Stomach smooth muscle (tissue), 2 donors: Measurements from ENCODE around the gene DAND5.

Experiments used
- H3K27ac ChIP-seq: one replicate; pipeline ENCODE4 v1.7.0; 2013; ENCODE audit warnings: mild to moderate bottlenecking, low read length, inconsistent platforms
- H3K27me3 ChIP-seq, 2 donors: one replicate each; pipeline ENCODE4 v1.7.0; 2013; ENCODE audit warnings: low read length in 2 of 2; ENCODE audit not compliant: insufficient read depth in 2 of 2, control insufficient read depth in 1 of 2
- H3K36me3 ChIP-seq, 2 donors: one replicate each; pipeline ENCODE4 v1.7.0; 2013; ENCODE audit warnings: low read length in 2 of 2; ENCODE audit not compliant: control insufficient read depth in 2 of 2, insufficient read depth in 2 of 2
- H3K4me1 ChIP-seq: one replicate; pipeline ENCODE4 v1.7.0; 2013; ENCODE audit warnings: low read length; ENCODE audit not compliant: control insufficient read depth, insufficient read depth
- H3K4me3 ChIP-seq, 2 donors: one replicate each; pipeline ENCODE4 v1.7.0; 2013; ENCODE audit warnings: low read length in 2 of 2
- H3K9ac ChIP-seq, 2 donors: one replicate each; pipeline ENCODE4 v1.7.0; 2013; ENCODE audit warnings: low read length in 2 of 2, mild to moderate bottlenecking in 1 of 2
- H3K9me3 ChIP-seq, 2 donors: one replicate each; pipeline ENCODE4 v1.7.0; 2013; ENCODE audit warnings: low read length in 2 of 2; ENCODE audit not compliant: control insufficient read depth in 2 of 2
- donor health status: healthy.
- donor health status: Pancreatic carcinoma.

DAND5 gene, protein sequence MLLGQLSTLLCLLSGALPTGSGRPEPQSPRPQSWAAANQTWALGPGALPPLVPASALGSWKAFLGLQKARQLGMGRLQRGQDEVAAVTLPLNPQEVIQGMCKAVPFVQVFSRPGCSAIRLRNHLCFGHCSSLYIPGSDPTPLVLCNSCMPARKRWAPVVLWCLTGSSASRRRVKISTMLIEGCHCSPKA

GRCh38 chr19:12969292-12969988 is at the start of gene DAND5:
Gene DAND5, plus strand, starts transcription at chr19:12969576. Its CDS starts 85 bp downstream, at chr19:12969661.
- Histone ChIP-seq H3K27ac (peak within 1 kb of the TSS; percentile 69), H3K9ac (peak within 1 kb of the TSS; percentile 24 to 64), H3K9me3 (no peaks in the 10 kb centered on the region)

GRCh38 chr19:12921047-12921446 is 48.3 kb upstream of the DAND5 start:
- H3K4me1 ChIP-seq = no peaks in the 10 kb centered on the region
- no peak overlapping the region for H3K27ac ChIP-seq
- no peaks in the 10 kb centered on the region for H3K27me3 ChIP-seq
- no peaks in the 10 kb centered on the region for H3K9me3 ChIP-seq
- peaks cover 24 to 25% of the 10 kb centered on the region in 2 donors for H3K36me3 ChIP-seq
- H3K4me3 ChIP-seq = no peak overlapping the region
- H3K9ac ChIP-seq = no peak overlapping the region

More at GRCh38 chr19:12969292-12969988, at the start of gene DAND5:
- H3K4me1 ChIP-seq = peaks cover 14% of the 10 kb centered on the region
- H3K4me3 ChIP-seq = peak within 1 kb of the TSS in 1 of 2 donors; percentile 35
- no peaks in the 10 kb centered on the region for H3K36me3 ChIP-seq
- no peaks in the 10 kb centered on the region for H3K27me3 ChIP-seq

DNA sequence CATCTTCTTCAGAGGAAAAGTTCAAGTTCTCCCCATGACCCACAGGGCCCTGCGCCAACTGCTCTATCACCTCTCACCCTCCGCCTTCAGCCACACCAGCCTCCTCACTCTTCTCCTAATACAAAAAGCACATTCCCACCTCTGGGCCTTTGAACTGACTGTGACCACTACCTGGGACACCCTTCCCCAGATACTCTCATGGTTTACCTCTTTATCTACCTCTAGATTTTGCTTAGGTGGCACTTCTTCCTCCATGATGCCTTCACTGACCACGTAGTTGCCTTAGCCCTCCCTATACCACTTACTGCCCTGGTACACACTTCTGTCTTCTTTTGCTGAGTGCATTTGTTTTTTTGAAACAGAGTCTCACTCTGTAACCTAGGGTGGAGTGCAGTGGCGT is 46.4 kb upstream of the DAND5 start:
- no peak overlapping the region for H3K27ac ChIP-seq
- H3K36me3 ChIP-seq = peaks cover 34 to 35% of the 10 kb centered on the region in 2 donors
- no peaks in the 10 kb centered on the region for H3K9me3 ChIP-seq
- H3K27me3 ChIP-seq = no peaks in the 10 kb centered on the region
- no peaks in the 10 kb centered on the region for H3K4me1 ChIP-seq
- no peak overlapping the region for H3K9ac ChIP-seq
- no peak overlapping the region for H3K4me3 ChIP-seq

DNA sequence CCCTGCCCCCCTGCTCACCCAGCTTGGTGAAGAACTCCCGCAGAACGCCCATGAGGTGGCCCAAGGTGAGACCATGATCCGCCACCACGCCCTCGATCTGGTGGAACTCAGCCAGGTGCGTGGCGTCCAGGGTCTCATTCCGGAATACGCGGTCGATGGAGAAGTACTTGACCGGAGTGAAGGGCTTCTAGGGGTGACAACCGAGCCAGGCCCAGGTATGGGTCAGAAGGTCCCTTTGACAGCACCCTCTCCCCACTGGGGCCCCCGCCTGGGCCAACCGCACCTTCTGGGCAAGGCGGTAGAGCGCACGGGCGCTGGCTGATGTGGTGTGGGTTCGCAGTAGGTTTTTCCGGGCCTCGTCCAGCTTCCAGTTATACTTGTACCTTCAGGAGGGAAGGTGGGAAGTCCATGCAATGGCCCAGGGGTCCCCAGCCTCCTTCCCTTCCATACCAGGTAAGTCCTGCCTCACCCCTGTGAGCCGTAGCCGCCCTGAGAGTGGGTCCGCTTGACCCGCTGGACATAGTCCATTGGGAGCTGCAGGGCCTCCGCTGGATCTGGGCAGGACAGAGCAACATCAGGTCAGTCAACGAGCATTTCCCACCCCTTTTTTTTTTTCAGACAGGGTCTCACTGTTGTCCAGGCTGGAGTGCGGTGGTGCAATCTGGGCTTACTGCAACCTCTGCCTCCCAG is 44.6 kb upstream of the DAND5 start:
- Histone ChIP-seq H3K36me3 (peaks cover 44 to 48% of the 10 kb centered on the region in 2 donors), H3K4me3 (no peak overlapping the region), H3K9ac (no peak overlapping the region), H3K9me3 (no peaks in the 10 kb centered on the region), H3K27ac (no peak overlapping the region), H3K4me1 (no peaks in the 10 kb centered on the region), H3K27me3 (no peaks in the 10 kb centered on the region)

GRCh38 chr19:12930002-12930645 is 39.3 kb upstream of the DAND5 start:
- Histone ChIP-seq H3K36me3 (peaks cover 24 to 32% of the 10 kb centered on the region in 2 donors), H3K9me3 (no peaks in the 10 kb centered on the region), H3K4me3 (no peak overlapping the region), H3K27ac (no peak overlapping the region), H3K9ac (no peak overlapping the region), H3K4me1 (peaks cover 15% of the 10 kb centered on the region), H3K27me3 (no peaks in the 10 kb centered on the region)

DNA sequence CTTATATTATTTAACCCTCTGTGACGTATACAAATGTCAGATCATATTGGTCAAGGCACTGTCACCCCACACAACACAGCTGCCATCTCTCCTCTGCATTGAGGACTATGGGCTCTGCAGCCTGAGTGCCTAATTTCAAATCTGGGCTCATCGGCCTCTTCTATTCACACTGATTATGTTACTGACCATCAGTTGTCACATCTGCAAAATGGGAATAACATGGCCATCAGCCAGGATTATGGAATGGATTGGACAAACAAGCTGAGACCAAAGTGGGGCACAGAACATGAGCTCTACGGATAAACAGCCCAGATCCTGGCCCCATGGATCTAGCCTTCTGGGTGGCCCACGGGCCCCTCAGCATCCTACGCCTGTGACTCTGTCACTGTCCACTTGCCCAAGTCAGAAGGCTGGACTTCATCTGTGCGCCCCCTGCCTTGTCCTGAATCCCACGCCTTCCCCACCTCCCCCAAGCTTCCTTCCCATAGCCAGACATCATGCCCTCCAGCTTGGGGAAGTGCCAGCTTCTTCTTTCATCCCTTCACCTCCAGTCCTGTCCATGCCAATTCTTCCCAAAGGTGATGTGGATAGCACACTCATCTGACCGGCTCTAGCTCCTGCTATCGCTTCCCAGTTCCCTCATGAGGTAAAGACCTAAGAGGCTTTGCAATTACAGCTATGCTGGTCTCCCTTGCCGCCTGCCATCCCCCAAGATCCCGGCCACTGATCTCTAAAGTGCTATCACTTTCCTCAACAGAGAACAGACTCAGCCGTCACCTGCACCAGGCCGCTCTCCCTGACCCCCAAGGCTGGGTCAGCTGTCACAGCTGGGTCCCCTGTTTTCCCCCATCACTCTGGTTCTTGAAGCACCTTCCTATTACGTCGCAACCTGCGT is 36.7 kb upstream of the DAND5 start:
- Histone ChIP-seq H3K27me3 (no peaks in the 10 kb centered on the region), H3K9ac (peak overlapping the region; percentile 88 to 91), H3K27ac (peak overlapping the region; percentile 75), H3K36me3 (peaks cover 14 to 22% of the 10 kb centered on the region in 2 donors), H3K9me3 (no peaks in the 10 kb centered on the region), H3K4me1 (peaks cover 20% of the 10 kb centered on the region), H3K4me3 (peak overlapping the region; percentile 99)

DNA sequence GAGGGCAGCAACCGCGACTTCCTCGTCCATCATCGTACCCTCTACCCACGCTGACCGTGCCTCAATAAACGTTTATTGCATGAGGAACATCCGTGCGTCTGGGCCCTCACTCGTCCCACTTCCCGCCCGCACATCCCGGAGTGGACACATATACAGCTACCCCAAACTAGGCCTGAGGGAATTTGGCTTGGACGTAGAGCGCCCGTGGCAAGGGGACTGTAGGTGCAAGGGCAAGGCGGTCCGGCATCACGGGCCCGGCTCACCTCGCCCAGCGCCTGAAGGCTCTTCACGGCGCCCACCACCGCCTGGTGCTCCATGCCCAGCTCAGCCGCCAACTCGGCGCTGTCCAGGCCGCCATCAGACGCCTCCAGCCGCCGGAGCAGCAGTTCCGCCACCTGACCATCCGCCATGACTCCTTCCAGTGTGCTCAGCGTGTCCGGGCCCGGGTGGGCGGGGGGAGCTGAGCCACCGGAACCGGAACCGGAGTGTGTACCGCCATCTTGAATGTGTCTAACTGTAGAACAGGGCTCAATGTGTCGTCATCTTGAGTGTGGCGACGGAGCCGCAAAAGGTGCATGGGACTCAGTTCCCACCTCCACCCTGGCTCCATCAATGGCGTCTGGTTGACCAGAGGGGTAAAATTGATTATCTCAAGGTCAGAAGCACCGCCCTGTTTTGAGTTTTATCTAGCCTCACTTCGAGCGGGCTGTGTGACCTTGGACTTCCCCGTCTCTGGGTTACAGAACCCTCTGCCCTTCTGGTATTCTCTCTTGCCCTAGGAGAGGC is 35.9 kb upstream of the DAND5 start, which contains the start of gene FARSA:
Gene FARSA (minus strand): TSS at position 425 of the 786 bp plus-strand sequence. CDS start 15 bp downstream, at position 410.
- peak within 1 kb of the TSS; percentile 99 for H3K4me3 ChIP-seq

DNA sequence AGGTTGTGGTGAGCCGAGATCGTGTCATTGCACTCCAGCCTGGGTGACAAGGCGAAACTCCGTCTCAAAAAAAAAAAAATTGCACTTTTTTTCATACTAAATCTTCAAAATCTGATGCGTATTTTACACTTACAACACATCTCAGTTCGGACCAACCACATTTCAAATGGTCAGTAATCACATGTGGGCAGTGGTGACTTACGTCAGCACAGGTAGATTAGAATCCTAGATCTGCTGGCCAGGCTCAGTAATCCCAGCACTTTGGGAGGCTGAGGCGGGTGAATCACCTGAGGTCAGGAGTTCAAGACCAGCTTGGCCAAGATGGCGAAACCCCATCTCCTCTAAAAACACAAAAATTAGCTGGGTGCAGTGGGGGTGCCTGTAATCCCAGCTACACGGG is 34.3 kb upstream of the DAND5 start:
- Histone ChIP-seq H3K27me3 (no peaks in the 10 kb centered on the region), H3K27ac (no peak overlapping the region), H3K9me3 (no peaks in the 10 kb centered on the region), H3K36me3 (peaks cover 5 to 12% of the 10 kb centered on the region in 2 donors), H3K9ac (no peak overlapping the region), H3K4me3 (no peak overlapping the region), H3K4me1 (peaks cover 36% of the 10 kb centered on the region)

More for the DNA sequence above, 35.9 kb upstream of the DAND5 start, which contains the start of gene FARSA:
- H3K36me3 ChIP-seq = peaks cover 14 to 16% of the 10 kb centered on the region in 2 donors
- H3K9ac ChIP-seq = peak within 1 kb of the TSS; percentile 88 to 91
- H3K4me1 ChIP-seq = peaks cover 24% of the 10 kb centered on the region
- peak within 1 kb of the TSS; percentile 75 for H3K27ac ChIP-seq
- no peaks in the 10 kb centered on the region for H3K9me3 ChIP-seq
- H3K27me3 ChIP-seq = no peaks in the 10 kb centered on the region

- no peak overlapping the region for H3K9ac ChIP-seq
- H3K27ac ChIP-seq = no peak overlapping the region
- no peaks in the 10 kb centered on the region for H3K9me3 ChIP-seq
- H3K4me3 ChIP-seq = no peak overlapping the region
- no peaks in the 10 kb centered on the region for H3K27me3 ChIP-seq
- H3K4me1 ChIP-seq = peaks cover 47% of the 10 kb centered on the region
- H3K36me3 ChIP-seq = peaks cover 15 to 20% of the 10 kb centered on the region in 2 donors
Measured at GRCh38 chr19:12936582-12936981, 32.8 kb upstream of the DAND5 start.
